ENCODE results near the gene SLC25A51.
"Not testable (repeated sequence)": the region's sequence is repeated elsewhere in the genome, so short reads cannot be mapped to it uniquely, and the experiment has no call there.

SLC25A51 gene

DNA sequence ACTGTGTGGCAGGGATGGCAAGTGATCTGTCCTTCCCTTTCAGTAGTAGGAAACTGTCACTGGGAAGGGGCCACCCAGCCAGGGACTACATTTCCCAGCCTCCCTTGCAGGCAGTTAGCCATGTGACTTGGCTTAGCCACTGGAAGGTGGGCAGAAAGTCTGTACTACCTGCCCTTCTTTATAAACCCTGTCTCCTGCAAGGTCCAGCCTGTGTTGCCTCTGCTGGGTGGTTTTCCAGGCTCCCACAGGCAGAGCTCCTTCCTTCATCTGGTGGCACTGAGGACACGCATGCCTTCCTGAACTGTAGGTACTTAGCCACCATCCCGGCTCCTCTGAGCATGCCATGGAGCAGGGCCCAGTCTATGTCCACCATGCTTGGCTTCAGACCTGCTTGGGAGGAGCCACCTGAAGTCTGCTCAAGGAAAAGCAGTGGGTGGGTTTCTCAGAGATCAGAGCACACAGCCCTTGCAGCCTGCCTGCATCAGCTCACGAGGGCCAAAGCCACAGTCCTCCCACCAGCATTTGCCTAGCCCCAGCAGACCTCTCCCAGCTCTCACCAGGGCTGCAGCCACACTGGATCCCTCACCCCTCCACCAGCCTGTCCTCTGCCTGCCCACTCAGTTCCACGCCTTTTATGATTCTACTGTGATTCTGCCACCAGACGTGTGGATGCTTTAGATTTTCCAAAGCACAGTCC is 16.7 kb upstream of the SLC25A51 start:
- no peak for DNase-seq (ENCODE audit: low read depth in 3 of 3)

DNA sequence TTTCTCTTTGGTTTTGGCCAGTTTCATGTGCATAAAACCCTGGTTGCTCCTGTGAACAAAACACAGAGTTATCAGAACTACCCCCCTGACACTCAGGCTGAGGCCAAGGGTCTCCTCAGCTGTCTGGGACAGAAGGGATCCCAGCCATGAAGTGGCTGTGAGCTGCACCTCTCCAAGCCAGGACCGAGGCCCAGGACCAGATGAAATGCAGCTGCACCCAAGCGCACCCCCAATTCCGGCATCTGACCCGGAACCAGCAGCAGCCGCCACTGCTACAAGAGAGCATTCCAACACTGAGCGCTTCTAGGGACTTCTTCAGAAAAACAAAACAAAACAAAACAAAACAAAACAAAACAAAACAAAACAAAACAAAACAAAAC is 16.0 kb upstream of the SLC25A51 start:
- DNase-seq (ENCODE audit: low read depth in 3 of 3), result no peak

DNA sequence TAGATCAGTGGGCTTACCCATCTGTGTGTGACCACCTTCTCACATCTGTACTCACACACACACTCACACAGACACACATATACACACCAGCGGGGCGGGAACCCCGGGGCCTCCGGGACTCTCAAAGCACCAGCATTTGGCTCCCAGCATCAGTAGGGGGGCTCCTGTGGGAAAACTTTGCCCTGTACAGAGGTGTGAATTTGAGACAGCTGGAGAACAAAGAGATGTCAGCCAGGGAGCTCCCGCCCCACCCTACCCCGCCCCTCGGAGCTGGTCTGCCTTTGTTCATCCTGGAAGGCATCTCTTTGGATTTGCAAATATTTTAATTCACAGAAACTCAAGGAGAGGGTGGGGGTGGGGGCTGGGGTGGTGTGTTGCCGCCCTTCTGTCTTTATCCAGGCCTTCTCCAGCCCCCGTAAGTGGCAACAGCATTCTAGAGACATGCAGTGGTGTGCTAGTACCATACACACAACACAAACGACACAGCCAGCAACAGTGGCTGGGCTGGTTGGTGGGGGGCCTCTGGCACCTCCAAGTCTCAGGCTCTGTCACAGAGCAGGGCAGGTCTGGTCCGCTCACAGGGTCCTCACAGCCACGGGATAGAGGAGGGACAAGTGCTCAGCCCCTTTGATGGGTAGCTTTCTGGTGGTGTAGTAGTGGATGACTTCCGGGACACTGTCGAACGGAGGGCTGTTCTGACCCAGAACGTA is 15.5 kb upstream of the SLC25A51 start:
- DNase-seq (ENCODE audit: low read depth in 3 of 3), result no peak

DNA sequence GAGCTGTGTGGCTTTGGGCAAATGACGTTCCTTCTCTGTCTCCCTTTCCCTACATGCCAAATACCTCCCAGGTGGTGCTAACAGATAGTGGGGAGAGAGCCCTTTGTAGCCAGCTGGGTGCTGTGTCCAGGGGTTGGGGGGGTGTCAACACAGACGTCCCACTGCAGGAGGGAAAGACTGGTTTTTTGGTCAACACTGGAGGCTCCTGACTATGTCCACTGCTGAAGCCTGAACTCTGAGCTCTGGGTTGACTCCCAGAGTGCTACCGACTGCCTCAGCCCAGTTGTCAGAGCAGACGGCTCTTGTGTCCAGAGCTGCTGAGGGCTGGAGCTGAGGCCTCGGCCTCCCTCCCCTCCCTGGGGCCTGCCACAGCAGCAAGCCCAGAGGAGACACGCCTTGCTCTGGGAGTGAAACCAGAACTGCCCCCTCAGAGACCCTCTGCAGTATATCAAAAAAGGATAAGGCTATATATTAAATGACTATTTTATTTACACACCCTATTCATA is 14.8 kb upstream of the SLC25A51 start:
- no peak for DNase-seq (ENCODE audit: low read depth in 3 of 3)

DNA sequence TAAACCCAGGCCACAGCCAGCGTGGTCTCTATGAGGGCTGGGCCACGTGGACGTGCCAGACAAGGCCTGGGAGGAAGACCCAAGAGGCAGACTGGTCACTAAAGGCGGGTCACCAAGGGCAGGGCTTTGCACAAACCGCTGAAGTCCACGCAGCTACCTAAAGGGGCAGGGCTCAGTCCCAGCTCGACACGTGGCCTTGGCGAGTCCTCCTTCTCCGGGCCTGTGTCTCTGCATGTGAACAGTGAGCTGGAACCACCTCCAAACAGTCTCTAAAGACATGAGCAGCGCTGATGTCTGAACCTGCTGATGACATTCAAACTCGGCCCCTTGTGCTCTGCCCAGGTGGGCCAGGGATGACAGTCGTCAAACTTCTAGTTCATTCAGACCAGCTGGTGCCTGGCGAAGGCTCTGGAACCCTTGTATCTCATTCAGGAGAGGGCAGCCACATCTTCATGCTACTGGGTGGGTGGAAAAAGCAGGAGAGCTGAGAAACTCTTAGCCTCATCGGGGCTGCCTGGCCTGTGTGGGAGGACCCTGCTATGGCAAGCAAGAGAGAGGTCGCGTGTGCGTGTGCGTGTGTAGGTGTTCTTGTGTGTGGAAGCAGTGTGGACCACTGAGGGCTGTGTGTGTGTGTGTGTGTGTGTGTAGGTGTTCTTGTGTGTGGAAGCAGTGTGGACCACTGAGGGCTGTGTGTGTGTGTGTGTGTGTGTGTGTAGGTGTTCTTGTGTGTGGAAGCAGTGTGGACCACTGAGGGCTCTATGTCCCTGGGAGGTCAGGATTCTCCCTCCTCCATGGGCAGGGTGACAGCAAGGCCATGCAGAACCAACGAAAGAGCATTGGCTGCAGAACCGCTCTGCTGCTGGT is 14.1 kb upstream of the SLC25A51 start:
- no peak for DNase-seq (ENCODE audit: low read depth in 3 of 3)

DNA sequence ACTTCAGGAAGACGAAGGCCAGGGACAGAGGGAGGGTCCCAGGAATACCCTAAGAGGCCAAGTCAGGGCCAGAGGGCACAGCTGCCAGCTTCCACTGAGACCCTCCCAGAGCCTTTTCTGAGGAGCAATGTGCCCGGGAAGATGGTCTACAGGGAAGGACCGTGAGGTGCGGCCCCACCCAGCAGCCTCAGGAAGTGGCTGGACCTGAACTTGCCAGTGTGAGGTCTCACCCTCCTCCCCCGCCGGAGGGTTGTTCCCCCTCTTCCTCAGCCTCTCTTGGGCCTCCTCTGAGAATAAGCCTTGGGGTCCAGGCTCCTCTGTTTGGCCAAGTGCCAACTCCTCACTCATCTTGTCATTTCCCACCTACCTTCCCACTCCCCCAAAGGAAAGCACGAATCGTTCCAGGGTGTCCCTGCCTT is 13.4 kb upstream of the SLC25A51 start:
- DNase-seq (ENCODE audit: low read depth in 3 of 3), result no peak

DNA sequence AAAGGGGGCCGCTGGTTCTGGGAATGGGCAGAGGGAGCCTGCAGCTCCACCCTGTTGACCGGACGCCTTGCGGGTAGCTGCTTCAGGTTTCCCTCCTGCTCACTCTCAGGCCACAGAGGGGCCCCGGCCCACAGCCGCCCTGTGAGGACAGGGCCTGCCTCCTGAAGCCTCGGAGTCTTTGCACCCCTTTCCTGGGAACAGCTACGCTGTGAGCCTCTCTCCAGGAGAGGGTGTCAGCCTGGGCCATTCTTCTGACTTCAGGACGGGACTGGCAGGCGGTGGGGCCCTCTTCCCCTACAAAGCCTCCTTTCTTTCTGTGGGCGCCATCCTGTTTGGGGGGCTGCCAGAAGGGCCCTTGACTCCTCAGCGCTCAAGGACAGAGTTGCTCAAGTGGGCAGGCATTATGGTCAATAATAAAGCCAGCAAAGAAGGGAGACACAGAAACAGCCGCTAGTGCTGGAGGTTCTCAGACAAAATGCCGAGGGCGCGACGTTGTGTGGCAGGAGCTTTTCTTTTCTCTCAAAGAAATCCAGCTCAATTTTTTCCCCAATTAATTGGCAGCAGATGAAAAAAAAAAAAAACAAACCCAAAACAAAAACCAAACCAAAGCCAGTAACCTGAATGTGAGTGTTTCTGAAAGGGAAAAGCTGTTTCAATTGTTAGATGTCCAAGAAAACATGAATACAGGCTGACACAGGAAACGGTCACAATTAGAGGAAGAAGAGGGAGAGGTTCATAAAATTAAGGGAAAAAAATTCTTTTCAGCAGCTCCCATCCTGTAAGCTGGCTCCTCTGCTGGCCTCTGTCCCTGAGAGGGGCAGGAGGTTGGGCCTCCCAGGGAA is 12.8 kb upstream of the SLC25A51 start:
- no peak for DNase-seq (ENCODE audit: low read depth in 3 of 3)

DNA sequence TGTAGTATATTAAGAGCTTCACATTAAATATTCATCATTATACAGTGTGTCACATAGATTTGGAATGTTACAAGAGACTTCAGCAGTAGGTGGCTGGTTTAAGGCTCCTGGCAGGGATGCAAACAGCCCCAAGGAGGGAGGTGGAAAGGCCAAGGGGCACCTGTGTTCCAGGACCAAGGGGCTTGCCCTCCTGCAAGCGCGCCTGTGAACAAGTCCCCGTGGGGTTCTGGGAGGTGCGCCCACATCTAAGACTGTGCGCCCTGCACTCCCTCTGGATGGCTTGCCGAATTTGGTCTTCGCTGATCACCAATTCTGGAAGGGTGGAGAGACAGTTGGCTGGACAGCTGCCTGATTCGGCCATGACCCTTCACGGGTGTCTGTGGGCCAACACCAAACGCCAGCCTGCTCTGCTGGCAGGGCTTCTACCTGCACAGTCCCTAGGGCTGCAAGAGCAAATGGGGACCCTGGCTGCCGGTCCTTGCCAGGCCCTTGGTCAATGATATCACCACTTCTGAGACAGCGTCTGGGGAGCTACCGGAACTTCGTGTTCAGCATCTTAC is 12.1 kb upstream of the SLC25A51 start:
- DNase-seq (ENCODE audit: low read depth in 3 of 3), result no peak

DNA sequence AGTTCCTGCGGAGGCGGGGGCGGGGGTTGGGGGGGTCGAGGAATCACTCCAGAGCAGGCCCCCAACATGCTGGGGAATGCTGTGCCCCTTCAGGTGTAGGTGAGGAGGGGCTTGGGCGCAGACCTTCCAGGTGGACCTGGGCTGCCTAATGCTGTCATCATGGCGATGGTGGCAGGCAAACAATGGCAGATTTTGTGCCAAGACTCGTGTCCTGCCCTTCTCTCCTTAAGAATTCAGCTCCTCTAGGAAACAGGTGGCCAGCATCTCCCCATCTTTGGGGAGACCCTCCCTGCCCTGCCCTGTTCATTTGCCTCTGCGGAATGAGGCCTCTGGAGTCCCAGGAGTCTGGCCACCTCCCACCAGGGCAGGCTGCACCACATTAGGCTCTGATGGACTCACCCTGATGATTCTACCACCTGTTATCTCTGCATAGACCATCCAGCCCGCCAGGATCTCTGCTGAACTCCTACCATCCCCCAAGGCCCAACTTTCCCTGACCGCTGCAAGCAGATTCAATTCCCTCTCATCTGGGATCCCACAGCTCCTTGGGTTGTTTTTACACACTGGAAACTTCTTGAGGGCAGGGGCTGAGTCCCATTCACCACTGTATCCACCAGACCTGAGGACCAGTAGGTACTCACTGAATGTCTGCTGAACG is 10.9 kb upstream of the SLC25A51 start:
- DNase-seq (ENCODE audit: low read depth in 3 of 3), result no peak

DNA sequence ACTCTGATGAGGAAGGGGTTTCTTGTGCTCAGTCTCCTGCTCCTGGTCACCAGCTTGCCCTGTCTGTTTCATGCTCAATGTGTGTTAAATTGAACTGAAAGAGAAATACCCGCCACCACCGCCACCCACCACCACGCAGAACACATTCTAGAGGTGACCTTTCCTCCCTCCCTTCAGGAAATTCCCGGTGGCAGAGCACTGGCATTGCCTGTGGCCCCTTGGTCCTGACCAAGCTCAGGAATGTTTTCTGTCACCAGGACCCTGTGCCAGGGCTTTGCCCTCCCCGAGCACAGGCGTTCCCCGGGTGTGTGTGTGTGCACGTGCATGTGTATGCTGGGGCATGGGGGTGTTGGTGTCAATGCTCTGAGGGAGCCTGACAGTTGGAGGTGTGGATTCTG is 10.2 kb upstream of the SLC25A51 start:
- DNase-seq (ENCODE audit: low read depth in 3 of 3), result no peak

DNA sequence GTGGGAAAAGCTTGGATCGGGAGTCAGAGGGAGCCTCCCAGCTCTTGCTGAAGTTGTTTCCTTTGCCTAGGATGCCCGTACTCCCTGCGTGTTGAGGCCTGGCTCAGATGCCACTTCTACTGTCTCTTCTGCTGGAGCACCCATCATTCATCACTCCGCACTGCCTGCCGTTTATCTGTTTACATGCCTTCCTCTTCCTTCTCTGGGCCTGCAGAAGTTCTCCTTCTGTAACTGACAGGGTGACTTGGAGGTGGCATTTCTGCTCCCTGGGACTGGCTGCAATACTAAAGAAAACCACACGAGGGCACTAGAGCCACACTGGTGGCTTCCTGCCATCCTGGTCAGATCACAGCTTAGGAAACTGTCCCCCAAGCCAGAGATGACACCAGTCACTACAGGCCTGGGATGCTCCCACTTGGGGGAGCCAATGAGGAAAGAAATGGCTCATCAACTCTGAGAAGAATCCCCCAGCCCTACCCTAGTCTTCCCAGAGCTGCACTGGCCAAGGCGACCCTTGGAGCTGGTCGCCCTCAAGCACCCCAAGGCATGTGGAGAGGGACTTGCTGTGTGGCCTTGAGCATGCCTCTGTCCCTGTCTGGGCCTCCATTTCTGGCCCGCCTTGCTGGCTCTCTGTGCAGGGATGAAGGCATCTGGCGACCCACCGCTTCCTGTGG is 9.7 kb upstream of the SLC25A51 start:
- peak; percentile 60 to 74 (median 70) for DNase-seq (ENCODE audit: low read depth in 3 of 3)

DNA sequence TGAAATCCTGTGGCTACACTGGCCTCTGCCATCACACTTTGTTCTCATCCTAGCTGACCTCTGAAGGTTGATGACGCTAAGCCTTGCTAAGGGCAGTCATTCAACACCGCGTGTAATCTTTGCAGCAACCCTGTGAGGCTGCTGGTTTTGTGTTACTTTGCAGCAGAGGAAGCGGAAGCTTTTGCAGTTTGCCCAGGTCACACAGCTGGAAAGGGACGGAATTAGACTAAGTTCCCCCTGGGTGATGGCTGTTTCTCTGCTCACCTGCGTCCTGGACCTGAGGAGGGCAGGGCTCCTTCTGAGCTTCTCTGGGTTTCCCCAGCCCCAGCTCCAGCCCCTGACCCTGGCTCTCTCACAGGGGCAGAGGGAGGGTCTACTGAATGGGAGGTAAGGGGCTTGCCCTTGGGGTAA is 7.3 kb upstream of the SLC25A51 start:
- no peak for DNase-seq (ENCODE audit: low read depth in 3 of 3)

DNA sequence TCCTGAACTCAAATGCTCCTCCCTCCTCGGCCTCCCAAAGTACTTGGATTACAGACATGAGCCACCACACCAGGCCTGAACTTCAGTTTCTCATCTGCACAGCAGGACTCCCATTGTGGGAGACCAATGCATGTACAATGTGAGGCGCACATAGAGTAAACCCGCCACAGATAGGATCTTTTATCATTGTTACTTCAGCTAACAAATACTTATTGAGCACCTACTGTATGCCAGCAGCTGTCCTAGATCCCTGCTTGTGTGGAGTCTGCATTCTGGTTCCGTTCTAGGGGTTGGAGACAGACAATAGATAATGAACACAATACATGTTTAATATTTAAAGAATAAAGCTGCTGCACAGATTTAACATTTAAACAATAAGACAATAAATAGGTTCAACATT is 6.3 kb upstream of the SLC25A51 start:
- DNase-seq (ENCODE audit: low read depth in 3 of 3), result no peak

DNA sequence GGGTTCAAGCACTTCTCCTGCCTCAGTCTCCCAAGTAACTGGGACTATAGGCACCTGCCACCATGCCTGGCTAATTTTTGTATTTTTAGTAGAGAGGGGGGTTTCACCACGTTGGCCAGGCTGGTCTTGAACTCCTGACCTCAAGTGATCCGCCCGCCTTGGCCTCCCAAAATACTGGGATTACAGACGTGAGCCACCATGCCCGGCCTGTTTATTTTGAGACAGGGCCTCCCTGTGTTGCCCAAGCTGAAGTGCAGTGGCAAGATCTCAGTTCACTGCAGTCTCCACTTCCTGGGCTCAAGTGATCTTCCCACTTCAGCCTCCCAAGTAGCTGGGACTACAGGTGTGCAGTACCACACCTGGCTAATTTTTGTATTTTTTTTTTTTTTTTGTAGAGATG is 5.9 kb upstream of the SLC25A51 start:
- DNase-seq (ENCODE audit: low read depth in 3 of 3), result not testable (repeated sequence)

DNA sequence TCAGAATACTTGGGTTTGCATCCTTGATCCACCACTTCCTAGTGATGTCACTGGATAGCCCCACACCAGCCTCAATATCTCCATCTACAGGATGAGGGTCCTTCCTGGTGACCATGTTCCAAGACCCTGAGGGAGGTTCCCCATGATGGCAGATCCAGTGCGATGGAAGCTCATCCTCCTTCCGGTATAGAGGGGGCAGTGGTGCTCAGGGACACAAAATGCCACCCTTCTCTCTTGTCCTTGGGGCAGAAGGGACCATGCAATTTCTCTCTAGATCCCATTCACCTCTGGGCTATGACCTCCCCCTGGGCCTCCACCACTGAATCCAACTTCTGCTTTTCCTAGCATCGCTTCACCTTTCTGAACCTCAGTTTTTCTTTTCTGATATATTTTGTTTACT is 5.4 kb upstream of the SLC25A51 start:
- no peak for DNase-seq (ENCODE audit: low read depth in 3 of 3)

DNA sequence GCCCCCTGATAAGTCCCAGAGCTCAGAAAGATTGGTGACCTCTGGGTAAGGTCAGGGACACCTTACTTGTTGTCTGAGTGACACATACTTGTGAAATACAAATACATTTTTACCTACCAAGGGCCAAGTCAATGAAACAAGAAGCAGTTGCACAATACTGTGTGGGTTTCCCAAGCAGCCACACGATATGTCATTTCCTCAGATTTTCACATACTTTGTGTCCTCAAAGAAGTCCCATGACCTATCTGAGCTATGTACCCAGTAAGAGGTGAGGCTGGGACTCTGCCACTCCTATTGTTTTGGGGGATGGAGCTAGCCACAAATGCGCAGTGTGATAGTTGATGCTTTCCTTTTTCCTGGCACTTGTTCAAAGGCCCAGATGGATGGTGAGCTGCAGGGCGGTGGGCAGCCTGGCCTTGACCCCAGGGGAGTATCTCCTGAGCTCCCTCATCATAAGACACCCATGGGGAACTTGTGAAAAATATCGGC is 4.8 kb upstream of the SLC25A51 start:
- DNase-seq (ENCODE audit: low read depth in 3 of 3), result no peak

DNA sequence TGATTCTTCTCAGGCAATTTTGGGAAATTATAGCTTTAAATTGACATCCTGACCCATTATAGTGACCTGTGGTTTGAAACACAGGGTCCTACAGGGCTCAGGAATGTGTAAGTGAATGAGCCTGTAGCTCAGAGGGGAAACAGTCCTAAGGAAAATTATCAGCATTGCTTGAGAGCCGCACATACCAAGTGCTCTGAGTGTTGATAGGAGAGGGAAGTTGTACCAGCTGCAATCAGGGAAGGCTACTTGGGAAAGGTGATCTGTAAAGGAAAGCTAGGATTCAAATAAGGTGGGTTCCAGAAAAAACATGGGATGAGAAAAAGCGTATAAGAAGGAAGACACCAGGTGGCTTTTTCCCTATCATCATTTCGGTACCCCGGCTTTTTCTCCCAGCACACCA is 4.4 kb upstream of the SLC25A51 start:
- DNase-seq (ENCODE audit: low read depth in 3 of 3), result no peak

DNA sequence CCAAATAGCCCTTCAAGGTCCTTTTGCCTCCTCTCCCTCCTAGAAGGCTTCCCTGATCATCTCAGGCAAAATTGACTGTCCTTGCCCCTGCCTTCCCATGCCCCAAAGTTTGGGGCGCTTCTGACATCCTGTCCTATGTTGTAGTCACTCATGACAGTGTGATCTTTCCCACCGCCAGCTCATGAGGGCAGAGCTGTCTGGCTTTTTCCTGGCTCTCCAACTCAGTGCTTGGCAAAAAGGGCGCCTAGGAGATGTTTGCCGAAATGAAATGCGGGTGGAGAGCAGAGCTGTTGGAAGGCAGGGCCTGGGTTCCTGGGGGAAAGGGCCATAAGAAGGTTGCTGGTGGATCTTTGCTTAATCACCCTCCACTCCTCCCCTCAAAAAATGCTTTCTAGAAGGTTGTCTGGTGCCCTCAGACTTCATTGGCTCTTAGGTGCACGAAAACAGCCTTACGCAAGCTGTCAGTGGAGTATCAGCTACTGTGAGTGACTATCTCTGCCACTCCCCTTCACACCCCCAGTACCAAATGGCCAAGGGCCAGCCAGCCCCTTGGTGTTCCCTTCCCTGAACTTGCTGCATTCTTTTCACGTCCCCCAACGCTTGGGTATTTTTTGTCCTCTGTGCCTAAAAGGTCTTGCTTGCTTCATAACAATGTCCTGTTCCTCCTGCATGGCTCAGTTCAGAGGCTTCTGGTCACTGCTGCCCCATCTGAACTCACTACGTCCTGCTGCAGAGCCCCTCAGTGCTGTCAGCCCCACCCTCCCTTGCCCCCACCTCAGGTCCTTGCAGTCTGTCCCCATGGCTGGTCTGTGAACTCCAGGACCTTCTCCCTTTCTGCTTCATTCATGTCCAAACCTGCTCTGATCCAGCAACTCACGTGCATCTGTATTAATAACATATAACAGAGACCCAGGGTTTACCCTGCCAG is 2.6 kb upstream of the SLC25A51 start:
- DNase-seq (ENCODE audit: low read depth in 3 of 3), result no peak

DNA sequence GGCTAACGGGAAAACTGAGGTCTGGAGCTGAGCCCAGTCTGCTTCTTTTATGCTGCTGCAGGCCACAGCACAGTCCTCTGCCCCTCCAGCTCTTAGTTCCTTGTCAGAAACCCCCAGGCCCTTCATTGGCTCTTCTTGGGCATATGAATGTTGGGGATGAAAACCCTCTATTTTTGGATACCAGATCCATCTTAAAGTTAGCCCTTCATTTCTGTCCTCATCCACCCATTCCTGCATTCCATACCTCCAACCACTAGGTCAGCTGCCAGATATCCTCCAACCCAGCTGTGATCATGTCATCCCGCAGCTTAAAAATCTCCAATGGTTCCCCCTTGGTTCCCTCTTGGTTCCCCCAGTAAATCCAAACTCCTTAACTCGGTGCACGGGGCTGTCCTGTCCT is 1.8 kb upstream of the SLC25A51 start:
- no peak for DNase-seq (ENCODE audit: low read depth in 3 of 3)

Measured in stimulated activated CD4-positive, alpha-beta T cell treated with anti-CD3 and anti-CD28 coated beads, TNF-alpha, amount 100 ng/mL, for 24 hours (primary cell).